ENCODE data around the gene SALL1.

Gene SALL1

GRCh38 chr16:51150888-51151320 lies at the start of gene SALL1:
SALL1 (minus strand) TSS chr16:51151270; CDS start chr16:51151241, 29 bp downstream.
- no peak for DNase-seq (ENCODE audit: low read depth in 2 of 2)

GRCh38 chr16:51200793-51201192 lies 49.7 kb upstream of the SALL1 start:
- DNase-seq (ENCODE audit: low read depth in 2 of 2) = no peak

GRCh38 chr16:51197953-51198748 lies 47.1 kb upstream of the SALL1 start:
- DNase-seq (ENCODE audit: low read depth in 2 of 2) = no peak

GRCh38 chr16:51193879-51194278 lies 42.8 kb upstream of the SALL1 start:
- DNase-seq (ENCODE audit: low read depth in 2 of 2) = no peak

- DNase-seq (ENCODE audit: low read depth in 2 of 2) = no peak
Observed at GRCh38 chr16:51184702-51185433, 33.8 kb upstream of the SALL1 start.

GRCh38 chr16:51181503-51181811 lies 30.4 kb upstream of the SALL1 start:
- no peak for DNase-seq (ENCODE audit: low read depth in 2 of 2)

GRCh38 chr16:51180719-51181502 lies 29.8 kb upstream of the SALL1 start:
- no peak for DNase-seq (ENCODE audit: low read depth in 2 of 2)

GRCh38 chr16:51175081-51175480 lies 24.0 kb upstream of the SALL1 start:
- no peak for DNase-seq (ENCODE audit: low read depth in 2 of 2)

- no peak for DNase-seq (ENCODE audit: low read depth in 2 of 2)
Observed at GRCh38 chr16:51172368-51172767, 21.3 kb upstream of the SALL1 start.

- DNase-seq (ENCODE audit: low read depth in 2 of 2) = no peak
Observed at GRCh38 chr16:51168755-51169154, 17.7 kb upstream of the SALL1 start.

- no peak for DNase-seq (ENCODE audit: low read depth in 2 of 2)
Observed at GRCh38 chr16:51167170-51167895, 16.3 kb upstream of the SALL1 start.

GRCh38 chr16:51166541-51166940 lies 15.5 kb upstream of the SALL1 start:
- DNase-seq (ENCODE audit: low read depth in 2 of 2) = no peak

GRCh38 chr16:51166091-51166490 lies 15.0 kb upstream of the SALL1 start:
- DNase-seq (ENCODE audit: low read depth in 2 of 2) = no peak

- DNase-seq (ENCODE audit: low read depth in 2 of 2) = no peak
Observed at GRCh38 chr16:51165043-51165442, 14.0 kb upstream of the SALL1 start.

GRCh38 chr16:51164574-51164973 lies 13.5 kb upstream of the SALL1 start:
- no peak for DNase-seq (ENCODE audit: low read depth in 2 of 2)

GRCh38 chr16:51163894-51164566 lies 13.0 kb upstream of the SALL1 start:
- DNase-seq (ENCODE audit: low read depth in 2 of 2) = no peak

GRCh38 chr16:51163366-51163765 lies 12.3 kb upstream of the SALL1 start:
- no peak for DNase-seq (ENCODE audit: low read depth in 2 of 2)

- no peak for DNase-seq (ENCODE audit: low read depth in 2 of 2)
Observed at GRCh38 chr16:51161440-51162195, 10.5 kb upstream of the SALL1 start.

- DNase-seq (ENCODE audit: low read depth in 2 of 2) = no peak
Observed at GRCh38 chr16:51159865-51160264, 8.8 kb upstream of the SALL1 start.

GRCh38 chr16:51159296-51159695 lies 8.2 kb upstream of the SALL1 start:
- DNase-seq (ENCODE audit: low read depth in 2 of 2) = no peak

- no peak for DNase-seq (ENCODE audit: low read depth in 2 of 2)
Observed at GRCh38 chr16:51157698-51158097, 6.6 kb upstream of the SALL1 start.
